Type B pancreatic cell (in vitro differentiated cells): ENCODE data around the gene MPZL2. TPM values are rescaled to one million over a fixed set of nuclear protein-coding genes. Genes with fewer than 3 reads are reported as not detected.

ENCODE experiments used
- DNase-seq: peaks from one replicate; pipeline ENCODE4 v3.0.0; 2021; ENCODE audit warnings: mixed read lengths; ENCODE audit not compliant: unreplicated experiment; ENCODE audit errors: extremely low spot score
- H3K27ac Mint-ChIP-seq: 2 replicates; pipeline ENCODE4 v1.8.0; 2021; ENCODE audit warnings: mild to moderate bottlenecking, mixed read lengths
- H3K27me3 Mint-ChIP-seq: 2 replicates; pipeline ENCODE4 v1.8.0; 2021; ENCODE audit warnings: mixed read lengths
- H3K36me3 Mint-ChIP-seq: 2 replicates; pipeline ENCODE4 v1.8.0; 2021; ENCODE audit warnings: mixed read lengths
- H3K4me1 Mint-ChIP-seq: one replicate; pipeline ENCODE4 v1.8.0; 2021; ENCODE audit warnings: mixed read lengths; ENCODE audit not compliant: unreplicated experiment
- H3K4me3 Mint-ChIP-seq: 2 replicates; pipeline ENCODE4 v1.8.0; 2021; ENCODE audit warnings: mild to moderate bottlenecking, mixed read lengths
- H3K9me3 Mint-ChIP-seq: 2 replicates; pipeline ENCODE4 v1.8.0; 2021; ENCODE audit warnings: mixed read lengths
- total RNA-seq: library from RNA; stranded (reverse); gene quantifications from 2 replicates; pipeline ENCODE4 v1.2.1, GENCODE V29; 2021; ENCODE audit warnings: low replicate concordance
- TF ChIP-seq, protein P1 (sequence below): fragments of 200-600 bp; sonication (generic); conservative IDR thresholded peaks from 2 replicates; pipeline ENCODE4 v1.5.0; 2021; ENCODE audit warnings: antibody characterized with exemption, mild to moderate bottlenecking

MPZL2 gene
- total RNA-seq, 1 donor from 2014 or later, result 32.7 TPM

DNA sequence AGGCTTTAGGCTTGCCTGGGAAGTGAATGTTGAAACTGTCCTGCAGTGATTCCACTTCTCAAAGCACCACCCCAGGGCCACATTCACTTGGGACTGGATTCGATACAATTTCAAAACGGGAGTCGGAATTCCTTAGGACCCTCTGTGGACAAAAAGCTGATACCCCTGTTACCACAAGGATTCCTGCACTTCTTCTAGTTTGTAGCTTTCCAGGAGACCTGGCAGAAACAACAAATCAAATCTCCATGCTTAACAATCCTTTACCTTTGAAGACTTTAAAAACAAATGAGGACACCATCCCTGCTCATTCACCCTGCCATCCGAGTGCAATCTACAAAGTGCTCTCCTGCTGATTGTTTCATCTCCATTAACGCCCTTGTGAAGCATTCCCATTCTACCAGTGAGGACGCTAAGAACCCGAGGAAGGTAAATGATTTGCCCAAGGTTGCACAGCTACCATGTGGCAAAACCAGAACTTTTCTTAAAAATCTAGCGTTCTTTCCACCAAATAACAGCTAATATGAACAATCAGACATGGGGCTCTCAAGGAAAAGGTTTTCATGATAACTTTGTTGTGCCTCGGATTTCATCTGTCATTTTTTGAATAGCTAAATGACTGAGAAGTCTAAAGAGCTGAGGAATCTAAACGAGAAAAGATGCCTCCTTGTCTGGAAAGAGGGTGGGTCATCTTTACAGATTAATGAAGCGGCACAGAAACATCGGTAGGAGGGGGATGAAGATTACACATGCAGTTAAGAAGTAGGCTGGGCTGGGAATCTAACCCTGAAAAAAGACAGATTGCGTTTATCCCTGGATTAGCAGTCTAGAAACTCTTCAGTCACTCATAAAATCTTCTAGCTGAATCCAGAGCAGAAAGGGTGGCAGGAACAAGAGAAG, 720 bp upstream of the MPZL2 start:
- TF ChIP-seq, protein P1, sequence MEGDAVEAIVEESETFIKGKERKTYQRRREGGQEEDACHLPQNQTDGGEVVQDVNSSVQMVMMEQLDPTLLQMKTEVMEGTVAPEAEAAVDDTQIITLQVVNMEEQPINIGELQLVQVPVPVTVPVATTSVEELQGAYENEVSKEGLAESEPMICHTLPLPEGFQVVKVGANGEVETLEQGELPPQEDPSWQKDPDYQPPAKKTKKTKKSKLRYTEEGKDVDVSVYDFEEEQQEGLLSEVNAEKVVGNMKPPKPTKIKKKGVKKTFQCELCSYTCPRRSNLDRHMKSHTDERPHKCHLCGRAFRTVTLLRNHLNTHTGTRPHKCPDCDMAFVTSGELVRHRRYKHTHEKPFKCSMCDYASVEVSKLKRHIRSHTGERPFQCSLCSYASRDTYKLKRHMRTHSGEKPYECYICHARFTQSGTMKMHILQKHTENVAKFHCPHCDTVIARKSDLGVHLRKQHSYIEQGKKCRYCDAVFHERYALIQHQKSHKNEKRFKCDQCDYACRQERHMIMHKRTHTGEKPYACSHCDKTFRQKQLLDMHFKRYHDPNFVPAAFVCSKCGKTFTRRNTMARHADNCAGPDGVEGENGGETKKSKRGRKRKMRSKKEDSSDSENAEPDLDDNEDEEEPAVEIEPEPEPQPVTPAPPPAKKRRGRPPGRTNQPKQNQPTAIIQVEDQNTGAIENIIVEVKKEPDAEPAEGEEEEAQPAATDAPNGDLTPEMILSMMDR, result no peak
- Mint-ChIP-seq H3K27me3 (peaks cover 34% of the 10 kb centered on the region), H3K36me3 (peaks cover 4% of the 10 kb centered on the region), H3K4me3 (peak overlapping the region; percentile 90), H3K27ac (peak overlapping the region; percentile 96), H3K4me1 (peaks cover 37% of the 10 kb centered on the region), H3K9me3 (no peaks in the 10 kb centered on the region)
- DNase-seq, result no peak

DNA sequence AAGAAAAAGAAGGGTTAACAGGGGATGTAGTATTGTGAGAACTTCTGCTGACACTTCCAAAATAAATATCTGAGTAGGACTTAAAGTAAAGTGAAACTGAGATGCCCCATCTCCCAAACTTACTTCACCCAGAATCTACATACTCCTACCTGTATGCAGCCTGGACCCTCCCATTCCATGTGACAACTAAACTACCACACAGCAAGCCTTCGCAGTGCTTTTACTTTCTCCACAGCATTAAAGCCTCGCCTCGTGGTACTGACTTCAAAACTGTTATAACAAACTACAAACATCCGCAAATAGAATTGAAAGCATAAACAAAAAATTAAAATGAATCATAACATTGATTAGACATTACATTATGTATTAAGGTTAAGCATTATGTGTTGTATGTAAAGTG, 985 bp downstream of the MPZL2 start:
- Mint-ChIP-seq H3K9me3 (no peaks in the 10 kb centered on the region), H3K4me3 (peak overlapping the region; percentile 90), H3K27ac (peak overlapping the region; percentile 96), H3K4me1 (peaks cover 37% of the 10 kb centered on the region), H3K36me3 (peaks cover 13% of the 10 kb centered on the region), H3K27me3 (peaks cover 28% of the 10 kb centered on the region)
- no peak for DNase-seq
- TF ChIP-seq, protein P1, result no peak

DNA sequence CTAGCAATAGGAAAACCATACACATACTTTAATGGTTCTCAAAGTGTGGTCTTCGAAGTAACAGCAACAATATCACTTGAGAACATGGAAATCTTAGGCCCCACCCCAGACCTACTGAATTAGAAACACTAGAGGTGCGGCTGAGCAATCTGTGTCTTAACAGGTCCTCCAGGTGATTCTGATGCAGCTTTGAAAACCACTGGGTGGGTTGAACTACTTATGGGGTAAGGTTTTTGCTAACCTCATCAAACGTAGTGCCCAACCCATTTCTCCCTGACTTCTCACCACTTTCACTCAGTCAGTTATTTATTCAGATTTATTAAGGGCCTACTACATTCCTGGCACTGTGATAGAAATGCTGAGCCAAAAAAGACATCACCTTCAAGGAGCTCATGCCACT, 3.7 kb downstream of the MPZL2 start:
- DNase-seq, result no peak
- no peaks in the 10 kb centered on the region for H3K9me3 Mint-ChIP-seq
- H3K27ac Mint-ChIP-seq, result no peak overlapping the region
- peaks cover 28% of the 10 kb centered on the region for H3K4me1 Mint-ChIP-seq
- TF ChIP-seq, protein P1, result no peak
- H3K36me3 Mint-ChIP-seq, result peaks cover 18% of the 10 kb centered on the region
- H3K27me3 Mint-ChIP-seq, result peaks cover 26% of the 10 kb centered on the region
- no peak overlapping the region for H3K4me3 Mint-ChIP-seq

DNA sequence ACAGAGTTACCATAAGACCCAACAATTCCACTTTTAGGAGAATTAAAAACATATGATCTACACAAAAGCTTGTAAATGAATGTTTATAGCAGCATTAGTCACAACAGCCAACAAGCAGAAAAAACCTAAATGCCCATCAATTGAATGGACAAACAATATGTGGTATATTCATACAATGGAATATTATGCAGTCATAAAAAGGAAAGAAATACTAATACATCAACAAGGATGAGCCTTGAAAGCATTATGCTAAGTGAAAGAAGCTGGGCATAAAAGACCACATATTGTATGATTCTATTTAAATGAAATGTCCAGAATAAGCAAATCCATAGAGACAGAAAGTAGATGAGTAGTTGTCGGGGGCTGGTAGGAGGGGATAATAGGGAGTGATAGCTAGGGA, 5.0 kb downstream of the MPZL2 start:
- H3K9me3 Mint-ChIP-seq, result no peaks in the 10 kb centered on the region

DNA sequence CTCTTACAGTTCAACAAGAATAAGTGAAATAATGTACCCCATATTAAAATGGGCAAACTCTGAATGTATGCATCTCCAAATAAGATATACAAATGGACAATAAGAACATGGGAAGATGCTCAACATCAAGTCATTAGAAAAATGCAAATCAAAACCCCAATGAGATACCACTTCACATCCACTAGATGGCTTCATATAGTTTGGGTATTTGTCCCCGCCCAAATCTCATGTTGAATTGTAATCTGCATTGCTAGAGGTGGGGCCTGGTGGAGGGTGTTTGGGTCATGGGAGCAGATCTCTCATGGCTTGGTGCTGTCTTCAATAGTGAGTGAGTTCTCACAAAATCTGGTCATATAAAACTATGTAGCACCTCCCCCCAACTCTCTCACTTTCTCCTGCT, 5.7 kb downstream of the MPZL2 start:
- TF ChIP-seq, protein P1, result peak; percentile 48
- Mint-ChIP-seq H3K27me3 (peaks cover 6% of the 10 kb centered on the region), H3K36me3 (peaks cover 18% of the 10 kb centered on the region), H3K4me1 (peaks cover 9% of the 10 kb centered on the region), H3K9me3 (no peaks in the 10 kb centered on the region), H3K4me3 (peak overlapping the region; percentile 55), H3K27ac (peak overlapping the region; percentile 6)
- DNase-seq, result no peak

More for the DNA sequence above, 5.0 kb downstream of the MPZL2 start:
- Mint-ChIP-seq H3K27me3 (peaks cover 14% of the 10 kb centered on the region), H3K36me3 (peaks cover 18% of the 10 kb centered on the region), H3K4me3 (no peak overlapping the region), H3K4me1 (peaks cover 16% of the 10 kb centered on the region), H3K27ac (no peak overlapping the region)
- TF ChIP-seq, protein P1, result no peak
- DNase-seq, result no peak
